Effector memory CD4-positive, alpha-beta T cell (primary cell): ENCODE results near the gene SLC12A6.
A peak's percentile ranks its signal among the peaks of the same experiment; 100 is the strongest.

Experiments
- DNase-seq, 3 donors: peaks; one replicate each; pipeline ENCODE4 v3.0.0-alpha.2; 2020
- H3K27ac ChIP-seq: 2 replicates; pipeline ENCODE4 v1.7.0; 2013; ENCODE audit warnings: mild to moderate bottlenecking, low read length, moderate library complexity; ENCODE audit not compliant: insufficient read depth, poor library complexity, severe bottlenecking
- H3K27me3 ChIP-seq: replicated peaks from 2 replicates; pipeline ENCODE4 v1.7.0; 2013; ENCODE audit warnings: mild to moderate bottlenecking, low read length; ENCODE audit not compliant: insufficient read depth, control insufficient read depth, poor library complexity, severe bottlenecking
- H3K36me3 ChIP-seq: 2 replicates; pipeline ENCODE4 v1.7.0; 2013; ENCODE audit warnings: mild to moderate bottlenecking, low read length, moderate library complexity; ENCODE audit not compliant: control insufficient read depth, insufficient read depth
- H3K4me1 ChIP-seq: 2 replicates; pipeline ENCODE4 v1.7.0; 2013; ENCODE audit warnings: low read length, mild to moderate bottlenecking; ENCODE audit not compliant: control insufficient read depth, insufficient read depth, poor library complexity, severe bottlenecking
- H3K4me3 ChIP-seq: 2 replicates; pipeline ENCODE4 v1.7.0; 2013; ENCODE audit warnings: low read length, low read depth, mild to moderate bottlenecking; ENCODE audit not compliant: insufficient read depth, poor library complexity, severe bottlenecking
- H3K9me3 ChIP-seq: 2 replicates; pipeline ENCODE4 v1.7.0; 2013; ENCODE audit warnings: mild to moderate bottlenecking, low read length, moderate library complexity; ENCODE audit not compliant: control insufficient read depth

The SLC12A6 gene

GRCh38 chr15:34367101-34368081, 29.8 kb upstream of the SLC12A6 start, which contains the start of gene LPCAT4:
Gene LPCAT4, minus strand, starts transcription at chr15:34367196. Its CDS starts 96 bp downstream, at chr15:34367100.
- Histone ChIP-seq H3K9me3 (no peaks in the 10 kb centered on the region), H3K4me3 (peak within 1 kb of the TSS; percentile 89), H3K27ac (peak within 1 kb of the TSS; percentile 90), H3K4me1 (peaks cover 19% of the 10 kb centered on the region), H3K36me3 (peaks cover 11% of the 10 kb centered on the region), H3K27me3 (no peaks in the 10 kb centered on the region)
- peak; percentile 78 to 86 (median 81) for DNase-seq

- peak overlapping the region; percentile 89 for H3K4me3 ChIP-seq
- H3K36me3 ChIP-seq, result peaks cover 17% of the 10 kb centered on the region
- peaks cover 19% of the 10 kb centered on the region for H3K4me1 ChIP-seq
- peak; percentile 20 to 41 (median 25) for DNase-seq
- peak overlapping the region; percentile 90 for H3K27ac ChIP-seq
- no peaks in the 10 kb centered on the region for H3K9me3 ChIP-seq
- no peaks in the 10 kb centered on the region for H3K27me3 ChIP-seq
These were observed 28.9 kb upstream of the SLC12A6 start for GRCh38 chr15:34366271-34367065.

GRCh38 chr15:34365836-34366235, 28.3 kb upstream of the SLC12A6 start:
- Histone ChIP-seq H3K4me3 (peak overlapping the region; percentile 89), H3K27me3 (no peaks in the 10 kb centered on the region), H3K4me1 (peaks cover 19% of the 10 kb centered on the region), H3K36me3 (peaks cover 24% of the 10 kb centered on the region), H3K9me3 (no peaks in the 10 kb centered on the region), H3K27ac (peak overlapping the region; percentile 38)
- no peak for DNase-seq

GRCh38 chr15:34365091-34365825, 27.7 kb upstream of the SLC12A6 start:
- Histone ChIP-seq H3K27ac (peak overlapping the region; percentile 38), H3K4me1 (peaks cover 19% of the 10 kb centered on the region), H3K27me3 (no peaks in the 10 kb centered on the region), H3K4me3 (no peak overlapping the region), H3K36me3 (peaks cover 28% of the 10 kb centered on the region), H3K9me3 (no peaks in the 10 kb centered on the region)
- peak in 1 of 3 donors; percentile 41 for DNase-seq

GRCh38 chr15:34364041-34364440, 26.5 kb upstream of the SLC12A6 start:
- Histone ChIP-seq H3K27ac (no peak overlapping the region), H3K4me1 (peaks cover 19% of the 10 kb centered on the region), H3K4me3 (no peak overlapping the region), H3K9me3 (no peaks in the 10 kb centered on the region), H3K36me3 (peaks cover 40% of the 10 kb centered on the region), H3K27me3 (no peaks in the 10 kb centered on the region)
- DNase-seq, result no peak

GRCh38 chr15:34362047-34362773, 24.6 kb upstream of the SLC12A6 start:
- Histone ChIP-seq H3K9me3 (no peaks in the 10 kb centered on the region), H3K27me3 (no peaks in the 10 kb centered on the region), H3K36me3 (peaks cover 51% of the 10 kb centered on the region), H3K4me1 (peaks cover 13% of the 10 kb centered on the region), H3K27ac (no peak overlapping the region), H3K4me3 (no peak overlapping the region)
- DNase-seq, result no peak

GRCh38 chr15:34361278-34361677, 23.7 kb upstream of the SLC12A6 start:
- peaks cover 57% of the 10 kb centered on the region for H3K36me3 ChIP-seq
- no peak overlapping the region for H3K27ac ChIP-seq
- peaks cover 13% of the 10 kb centered on the region for H3K4me1 ChIP-seq
- no peaks in the 10 kb centered on the region for H3K27me3 ChIP-seq
- DNase-seq, result no peak
- no peak overlapping the region for H3K4me3 ChIP-seq
- no peaks in the 10 kb centered on the region for H3K9me3 ChIP-seq

GRCh38 chr15:34360298-34360697, 22.7 kb upstream of the SLC12A6 start:
- no peaks in the 10 kb centered on the region for H3K27me3 ChIP-seq
- DNase-seq, result no peak
- peaks cover 4% of the 10 kb centered on the region for H3K4me1 ChIP-seq
- no peaks in the 10 kb centered on the region for H3K9me3 ChIP-seq
- no peak overlapping the region for H3K27ac ChIP-seq
- peaks cover 57% of the 10 kb centered on the region for H3K36me3 ChIP-seq
- H3K4me3 ChIP-seq, result no peak overlapping the region

- no peaks in the 10 kb centered on the region for H3K4me1 ChIP-seq
- no peaks in the 10 kb centered on the region for H3K9me3 ChIP-seq
- H3K27me3 ChIP-seq, result no peaks in the 10 kb centered on the region
- H3K4me3 ChIP-seq, result no peak overlapping the region
- no peak for DNase-seq
- H3K36me3 ChIP-seq, result peaks cover 57% of the 10 kb centered on the region
- no peak overlapping the region for H3K27ac ChIP-seq
These were observed 21.8 kb upstream of the SLC12A6 start for GRCh38 chr15:34359416-34359815.
